Fibroblast of skin of abdomen (primary cell): Measurements from ENCODE around the gene APOA4.
"Not testable (repeated sequence)": the region's sequence is repeated elsewhere in the genome, so short reads cannot be mapped to it uniquely, and the experiment has no call there.

Experiments used
- DNase-seq: peaks from one replicate; pipeline ENCODE4 v3.0.0-alpha.2; 2013

APOA4 gene

GRCh38 chr11:116847612-116848011 is 24.5 kb upstream of the APOA4 start:
- no peak for DNase-seq

- no peak for DNase-seq
These were observed 21.6 kb upstream of the APOA4 start for GRCh38 chr11:116844722-116845121.

GRCh38 chr11:116843661-116844060 is 20.6 kb upstream of the APOA4 start:
- DNase-seq = no peak

- DNase-seq = no peak
These were observed 19.8 kb upstream of the APOA4 start for GRCh38 chr11:116842909-116843308.

- no peak for DNase-seq
These were observed 19.0 kb upstream of the APOA4 start for GRCh38 chr11:116842117-116842516.

- no peak for DNase-seq
These were observed 17.7 kb upstream of the APOA4 start for GRCh38 chr11:116840746-116841296.

GRCh38 chr11:116840224-116840745 is 17.2 kb upstream of the APOA4 start:
- DNase-seq = no peak

- no peak for DNase-seq
These were observed 15.4 kb upstream of the APOA4 start for GRCh38 chr11:116838321-116839084.

GRCh38 chr11:116837231-116838091 is 14.4 kb upstream of the APOA4 start, which contains the start of gene APOA1:
TSS of gene APOA1 (minus strand) at chr11:116837622. CDS start at chr11:116837387, 235 bp downstream.
- peak; percentile 26 for DNase-seq

- no peak for DNase-seq
These were observed 13.5 kb upstream of the APOA4 start for GRCh38 chr11:116836632-116836991.

GRCh38 chr11:116835791-116836631 is 12.9 kb upstream of the APOA4 start:
- peak; percentile 94 for DNase-seq

- DNase-seq = no peak
These were observed 12.1 kb upstream of the APOA4 start for GRCh38 chr11:116835042-116835772.

GRCh38 chr11:116834535-116835041 is 11.5 kb upstream of the APOA4 start:
- DNase-seq = not testable (repeated sequence)

GRCh38 chr11:116833816-116834534 is 10.9 kb upstream of the APOA4 start:
- no peak for DNase-seq

- DNase-seq = no peak
These were observed 10.3 kb upstream of the APOA4 start for GRCh38 chr11:116833491-116833815.

GRCh38 chr11:116832350-116833290 is 9.5 kb upstream of the APOA4 start:
- DNase-seq = no peak

- no peak for DNase-seq
These were observed 8.8 kb upstream of the APOA4 start for GRCh38 chr11:116831790-116832349.

- DNase-seq = no peak
These were observed 7.2 kb upstream of the APOA4 start for GRCh38 chr11:116830184-116830912.
